ENCODE results near the gene TBL1Y.
A peak's percentile ranks its signal among the peaks of the same experiment; 100 is the strongest.
"Not testable (repeated sequence)": the region's sequence is repeated elsewhere in the genome, so short reads cannot be mapped to it uniquely, and the experiment has no call there.

TBL1Y gene

DNA sequence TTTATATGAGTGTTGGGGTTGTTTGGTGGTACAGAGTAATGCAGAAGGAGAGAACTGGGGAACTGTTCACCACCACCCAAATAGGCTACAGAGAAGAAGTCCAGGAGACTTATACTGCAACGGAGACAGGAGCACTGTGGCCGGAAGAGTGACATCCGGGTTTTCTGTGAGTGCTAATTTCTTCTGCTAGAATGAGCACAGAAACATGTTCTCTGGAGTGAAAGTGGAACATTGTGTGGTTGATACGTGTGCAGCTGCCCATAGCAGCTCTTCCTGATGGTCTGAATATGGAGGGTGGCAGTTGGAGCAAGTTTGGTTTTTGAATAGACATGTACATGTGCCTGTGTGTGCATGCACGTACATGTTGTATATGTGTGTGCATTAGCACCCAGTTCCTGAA is 67.3 kb downstream of the TBL1Y start:
- no peak for DNase-seq

DNA sequence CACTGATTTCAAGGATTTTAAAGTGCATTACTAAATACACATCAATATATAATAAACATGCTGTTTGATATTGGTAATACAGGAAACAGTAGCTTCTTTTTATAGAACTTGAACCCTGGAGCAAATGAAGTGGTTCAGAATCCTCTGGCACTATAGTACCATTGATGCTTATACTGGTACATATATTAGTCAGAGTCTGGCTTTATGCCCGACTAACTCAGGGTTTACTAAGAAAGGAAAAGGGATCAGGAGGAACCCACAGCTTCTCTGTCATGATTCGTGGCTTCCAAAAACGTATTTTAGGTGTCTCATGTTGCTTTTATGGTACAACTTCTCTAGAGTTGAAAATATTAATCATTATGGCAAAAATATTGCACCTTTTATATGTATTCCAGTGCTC is 72.7 kb downstream of the TBL1Y start:
- no peak for DNase-seq

DNA sequence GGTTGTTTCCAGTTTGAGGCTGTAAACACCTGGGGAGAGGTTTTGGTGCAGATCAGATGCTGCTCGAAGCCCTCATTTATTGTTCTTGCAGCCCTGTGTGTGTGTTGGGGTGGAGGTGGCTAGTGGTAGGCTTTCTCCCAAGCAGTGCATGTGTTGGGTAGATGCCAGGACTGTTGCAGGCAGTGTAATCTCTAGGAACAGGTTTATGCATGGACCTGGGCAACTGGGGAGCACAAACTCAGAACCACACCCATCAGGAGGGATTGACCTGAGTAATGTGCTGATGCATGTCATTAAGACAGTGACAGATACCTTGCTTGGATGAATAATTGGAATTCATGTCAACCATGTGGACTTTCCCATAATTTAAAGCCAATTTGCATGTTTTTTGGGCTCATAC is 77.3 kb downstream of the TBL1Y start:
- DNase-seq, result no peak

DNA sequence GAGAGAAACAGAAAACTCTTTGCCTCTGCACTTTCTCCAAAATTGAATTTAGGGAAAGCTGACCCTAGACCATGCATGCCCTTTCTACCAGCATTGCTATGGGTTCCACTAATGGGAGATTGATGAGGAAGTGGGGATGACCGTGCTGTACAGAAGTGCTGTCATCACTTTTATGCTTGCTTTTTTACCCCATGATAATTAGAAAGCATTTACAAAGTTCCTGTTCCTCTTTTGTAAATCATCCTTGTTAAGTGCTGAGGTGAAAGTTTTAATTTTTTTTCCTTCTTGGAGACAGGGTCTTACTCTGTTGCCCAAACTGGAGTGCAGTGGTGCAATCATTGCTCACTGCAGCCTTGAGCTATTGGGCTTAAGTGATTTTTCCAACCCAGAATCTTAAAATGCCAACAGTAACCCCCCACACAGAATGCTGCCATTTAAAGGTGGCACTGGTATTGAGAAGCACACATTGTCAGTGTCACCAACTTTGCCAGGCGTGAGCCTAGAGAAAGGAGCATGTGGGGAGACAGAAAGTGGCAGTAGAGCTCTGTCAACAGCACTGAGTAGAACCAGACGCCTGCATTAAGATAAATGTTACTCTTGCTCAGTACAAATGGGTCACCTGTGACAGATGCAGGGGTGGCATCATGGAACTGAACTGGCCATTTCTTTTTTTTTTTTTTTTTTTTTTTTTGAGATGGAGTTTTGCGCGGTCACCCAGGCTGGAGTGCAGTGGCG is 79.6 kb downstream of the TBL1Y start:
- no peak for DNase-seq

DNA sequence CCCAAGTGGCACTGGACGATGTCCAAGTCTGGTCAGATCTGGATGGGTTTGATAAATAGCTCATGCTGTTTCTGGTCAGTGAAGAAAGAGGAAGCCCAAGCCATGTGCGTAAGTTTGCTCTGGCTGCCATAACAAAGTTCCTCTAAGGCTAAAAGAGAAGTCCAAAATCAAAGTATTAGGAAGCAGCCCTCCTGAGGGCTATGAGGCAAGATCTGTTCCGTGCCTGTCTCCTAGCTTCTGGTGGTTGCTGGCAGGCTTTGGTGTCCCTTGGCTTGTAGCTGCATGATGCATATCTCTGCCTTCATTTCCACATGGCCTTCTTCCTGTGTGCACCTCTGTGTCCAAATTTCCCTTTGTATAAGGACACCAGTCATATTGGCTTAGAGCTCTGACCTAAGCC is 81.5 kb downstream of the TBL1Y start:
- DNase-seq, result no peak

DNA sequence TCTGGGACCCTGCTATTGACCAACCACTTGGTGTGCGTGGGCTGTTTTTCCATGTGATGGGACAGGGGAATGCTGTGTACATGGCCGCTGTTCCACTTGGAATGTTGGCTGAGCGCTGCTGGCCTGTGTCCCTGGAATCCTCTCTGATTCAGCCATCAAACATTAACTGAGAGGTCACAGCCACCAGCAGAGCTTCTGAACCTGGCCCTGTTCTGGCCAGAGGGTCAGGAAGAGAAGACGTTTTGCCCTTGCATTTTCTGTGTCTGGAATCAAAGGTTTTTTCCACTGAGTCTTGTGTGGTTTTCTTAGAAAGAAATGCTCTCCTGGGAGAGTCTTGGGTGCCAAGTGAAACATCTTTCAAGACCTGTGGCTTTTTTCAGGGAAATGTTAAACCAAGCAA is 85.5 kb downstream of the TBL1Y start:
- no peak for DNase-seq

DNA sequence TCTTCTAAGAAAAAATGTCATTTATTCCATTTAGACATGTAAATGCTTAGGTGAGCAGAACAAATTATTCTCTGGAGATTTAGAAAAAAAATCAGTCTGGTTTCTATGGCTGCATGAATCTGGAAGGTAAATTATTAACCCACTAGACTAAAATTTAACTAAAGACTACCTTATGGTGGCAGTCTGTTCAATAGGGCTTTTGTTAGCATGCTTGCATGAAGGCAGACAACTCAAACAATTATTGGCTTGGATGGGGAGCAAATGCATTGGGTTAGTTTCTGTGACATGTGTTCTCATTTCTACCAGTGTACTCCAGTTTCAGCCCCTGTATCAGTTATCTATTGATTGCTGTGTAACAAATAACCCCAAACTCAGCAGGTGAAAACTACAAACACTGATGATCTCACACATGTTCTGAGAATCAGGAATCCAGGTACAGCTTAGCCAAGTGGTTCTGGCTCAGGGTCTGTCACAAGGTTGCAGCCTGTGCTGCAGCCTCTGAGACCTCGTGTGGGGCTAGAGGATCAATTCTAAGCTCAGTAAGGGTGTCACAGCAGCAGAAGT is 87.1 kb downstream of the TBL1Y start:
- no peak for DNase-seq

DNA sequence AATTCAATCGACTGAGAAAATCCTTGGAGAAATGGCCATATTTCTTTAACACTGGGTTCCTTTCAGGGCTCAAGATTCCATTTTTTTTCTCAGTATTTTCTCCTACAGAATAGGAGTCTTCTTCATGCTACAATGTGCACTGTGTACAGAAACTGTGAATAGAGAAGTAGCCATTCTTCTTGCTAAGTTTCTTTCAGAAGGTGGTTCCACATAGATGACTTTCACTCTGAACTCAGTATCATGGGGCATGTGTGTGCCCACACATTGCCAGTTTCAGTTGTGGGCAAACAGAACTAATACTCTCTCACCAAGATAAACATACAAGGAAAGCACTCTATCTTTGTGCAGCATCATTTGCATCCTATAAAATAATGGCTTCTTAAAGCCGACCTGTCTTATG is 89.4 kb downstream of the TBL1Y start:
- no peak for DNase-seq

DNA sequence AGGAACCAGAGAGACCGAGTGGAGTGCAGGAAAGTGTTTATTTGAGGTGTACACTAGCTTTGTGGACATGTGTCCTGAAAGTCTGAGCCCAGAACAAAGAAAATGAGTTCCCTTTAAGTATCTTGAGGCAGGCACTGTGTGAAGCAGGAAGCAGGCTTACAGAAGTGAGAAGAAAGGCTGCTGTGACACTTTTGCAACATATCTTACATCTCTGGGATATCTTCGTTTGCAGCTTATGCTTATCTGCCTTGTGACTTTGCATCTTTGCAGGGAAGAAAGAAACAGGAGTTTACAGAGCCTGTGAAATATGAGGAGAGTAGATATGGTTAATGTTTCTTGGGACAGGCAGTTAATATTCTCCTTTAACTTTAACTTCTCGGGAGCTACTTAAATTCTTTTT is 92.1 kb downstream of the TBL1Y start:
- no peak for DNase-seq

DNA sequence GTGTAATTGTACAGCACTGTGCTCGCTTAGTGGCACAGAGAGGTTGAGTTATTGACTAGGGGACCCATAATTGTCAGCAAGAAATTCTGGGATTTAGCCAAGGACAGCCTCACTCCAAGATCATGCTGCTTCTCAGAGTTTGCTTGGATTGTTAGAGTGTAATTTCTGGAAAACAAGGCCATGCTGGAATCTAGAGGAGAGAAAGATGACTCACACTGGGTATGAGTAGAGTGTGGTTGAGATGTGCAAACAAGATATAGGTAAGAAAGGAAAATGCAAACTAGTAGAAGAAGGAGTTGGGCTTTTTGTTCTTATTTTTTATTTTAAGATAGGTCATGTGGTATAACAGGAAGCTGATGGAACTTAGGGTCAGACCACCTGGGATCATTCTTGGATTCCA is 97.4 kb downstream of the TBL1Y start:
- no peak for DNase-seq

DNA sequence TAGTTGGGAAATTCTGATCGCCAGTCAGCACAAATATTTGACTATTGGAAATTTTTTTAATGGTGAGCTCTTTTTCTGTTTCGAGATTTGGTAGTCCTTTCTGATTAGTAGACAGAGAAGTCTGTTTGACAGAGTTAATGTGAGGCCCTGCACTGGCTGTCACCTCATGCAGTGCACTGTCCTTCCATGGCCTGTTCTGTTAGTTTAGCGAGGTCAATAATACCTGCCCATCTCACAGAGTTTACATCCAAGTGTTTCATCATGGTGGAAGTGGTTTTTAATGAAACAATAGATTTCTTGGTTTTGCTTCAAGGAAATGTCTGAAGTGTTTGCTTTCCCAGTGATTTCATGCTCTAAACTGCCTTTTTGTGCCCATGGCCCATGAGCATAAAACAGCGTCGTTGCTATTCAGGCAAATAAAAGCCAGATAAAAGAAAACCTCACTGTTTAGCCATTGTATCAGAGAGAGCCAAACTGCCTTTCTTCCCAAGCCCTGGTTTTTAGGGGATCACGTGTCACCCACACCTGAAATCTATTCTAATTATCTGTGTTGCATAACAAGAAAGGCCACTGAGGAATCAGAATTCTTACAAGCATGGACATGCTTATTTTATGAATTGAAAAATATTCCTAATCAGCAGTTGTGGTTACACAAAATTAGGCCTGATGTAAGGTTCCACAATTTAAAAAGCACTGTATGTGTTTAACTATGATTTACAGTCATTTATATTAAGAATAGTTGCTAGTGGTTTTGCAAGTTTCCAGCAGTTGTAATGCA is 98.3 kb downstream of the TBL1Y start:
- DNase-seq, result no peak

DNA sequence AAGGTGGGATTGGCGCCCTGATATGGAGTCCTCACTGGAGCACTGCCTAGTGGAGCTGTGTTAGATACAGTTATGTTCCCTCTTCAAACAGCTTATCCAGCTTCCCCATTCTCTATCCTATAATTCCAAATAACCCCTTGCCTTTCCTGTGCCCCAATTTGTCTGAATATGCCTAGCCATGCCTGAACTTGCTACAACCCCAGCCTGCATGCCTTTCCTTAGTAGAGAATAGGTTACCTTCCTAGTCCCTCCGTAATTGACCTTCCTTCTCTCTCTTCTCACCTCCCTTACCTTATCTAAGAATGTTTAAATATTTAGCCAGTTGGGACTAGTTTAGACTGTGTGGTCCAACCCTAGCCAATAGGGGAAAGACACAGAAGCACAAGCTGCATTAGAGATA is 102.6 kb downstream of the TBL1Y start:
- DNase-seq, result no peak

DNA sequence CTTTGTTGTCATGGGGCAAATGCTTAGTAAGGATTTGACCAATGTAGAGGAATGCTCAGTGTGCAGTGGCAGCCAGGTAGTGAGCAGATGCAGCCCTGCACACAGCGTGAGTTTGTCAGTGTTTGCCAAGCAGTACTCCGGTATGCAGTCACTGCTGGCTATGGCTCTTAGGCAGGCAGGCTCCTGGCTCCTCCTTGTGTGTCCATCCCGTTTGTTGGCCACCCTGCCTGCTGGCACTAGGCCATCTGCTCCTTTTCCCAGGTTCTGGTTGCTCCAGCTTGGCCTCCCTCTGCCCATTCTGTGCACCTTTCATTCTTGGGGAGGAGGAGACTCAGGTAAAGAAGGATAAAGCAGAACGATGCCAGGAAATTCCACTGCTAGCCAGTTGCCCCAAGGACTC is 106.0 kb downstream of the TBL1Y start:
- DNase-seq, result no peak

DNA sequence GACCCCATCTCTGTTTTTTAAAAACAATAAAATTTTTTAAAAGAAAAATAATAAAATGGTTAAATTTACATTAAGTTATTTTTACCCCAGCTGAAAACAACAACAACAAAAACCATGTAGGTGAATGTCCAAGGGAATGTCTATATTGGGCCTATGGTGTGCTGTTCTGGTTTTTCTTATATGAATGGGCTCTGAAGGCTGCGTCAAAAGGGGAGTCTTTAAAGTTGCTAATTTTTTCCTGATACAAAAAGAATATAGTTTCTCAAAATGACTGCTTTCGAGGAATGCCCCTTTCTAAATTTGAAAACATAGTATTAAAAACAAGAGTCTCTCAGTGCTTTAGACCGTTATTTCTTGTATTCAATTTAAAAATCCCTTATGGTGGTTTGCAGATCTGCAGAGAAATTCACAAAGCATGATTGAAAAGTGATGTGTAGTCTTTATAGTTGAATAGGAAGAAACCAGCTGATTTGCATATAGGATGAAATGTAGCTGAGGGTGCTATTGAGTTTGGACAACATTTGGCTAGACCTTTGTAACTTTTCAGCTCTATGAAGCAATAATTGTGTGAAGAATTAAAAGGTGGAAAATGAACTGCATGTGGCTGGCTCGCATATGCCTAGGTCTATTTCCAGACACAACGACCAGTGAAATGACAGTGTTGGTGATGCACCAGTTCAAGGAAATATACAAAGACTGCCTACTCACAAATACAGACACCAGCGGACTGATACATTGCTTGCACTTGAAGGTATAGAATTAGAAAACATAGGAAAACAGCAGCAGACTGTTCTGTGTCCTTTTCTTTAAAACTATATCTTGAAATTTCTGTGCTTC is 107.0 kb downstream of the TBL1Y start:
- no peak for DNase-seq

DNA sequence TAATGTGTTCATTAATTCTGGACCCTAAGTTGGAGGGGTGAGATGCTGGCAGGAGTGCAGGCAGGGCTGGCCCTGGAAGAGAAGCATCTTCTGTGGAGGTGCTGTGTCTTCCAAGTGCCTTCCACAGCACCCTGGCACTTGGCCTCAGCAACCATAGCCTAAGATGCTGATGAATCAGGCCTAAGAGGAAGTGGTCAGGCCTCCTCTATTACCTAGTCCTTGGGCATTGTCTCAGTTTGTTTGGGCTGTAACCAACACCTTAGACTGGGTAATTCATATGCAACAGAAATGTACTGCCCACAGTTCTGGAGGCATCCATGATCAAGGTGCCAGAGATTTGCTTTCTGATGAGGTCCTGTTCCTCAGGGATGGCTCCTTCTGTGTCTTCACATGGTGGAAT is 128.5 kb downstream of the TBL1Y start:
- DNase-seq, result no peak

DNA sequence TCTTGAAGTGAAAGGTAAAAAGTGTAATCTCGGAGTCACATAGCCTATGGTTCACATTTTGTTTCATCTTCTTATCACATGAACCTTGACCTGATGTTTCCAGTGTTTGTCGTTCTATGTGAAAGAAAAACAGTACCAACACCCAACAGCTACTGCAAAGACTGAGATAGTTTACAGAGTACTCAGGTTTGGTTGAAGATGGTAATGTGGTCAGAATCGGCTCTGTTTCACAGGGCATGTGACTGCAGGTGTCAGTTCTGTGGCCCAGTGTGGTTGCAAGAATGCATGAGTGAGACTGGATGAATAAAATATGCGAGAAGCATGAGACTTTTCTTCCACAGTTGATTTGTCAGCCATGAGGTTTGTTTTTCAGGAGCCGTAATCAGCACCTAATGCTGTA is 130.2 kb downstream of the TBL1Y start:
- DNase-seq, result no peak

DNA sequence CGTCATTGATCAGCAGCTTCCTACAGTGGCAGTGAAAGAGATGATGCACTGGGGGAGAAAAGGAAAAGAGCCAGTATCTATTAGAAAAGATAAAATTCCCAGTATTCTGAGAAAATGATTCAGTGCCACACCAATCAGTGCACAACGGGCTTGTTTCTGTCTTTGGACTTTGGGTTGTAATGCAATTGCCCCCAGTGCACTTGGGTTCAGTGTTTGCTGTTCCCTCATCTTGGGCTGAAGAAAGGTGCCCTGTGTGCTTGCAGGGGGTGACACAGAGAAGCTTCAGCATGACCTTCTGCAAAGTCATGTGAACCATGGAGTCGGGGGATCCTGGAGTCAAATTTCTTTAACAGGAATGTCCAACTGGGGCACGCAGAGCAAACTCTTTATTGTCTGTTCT is 131.5 kb downstream of the TBL1Y start:
- DNase-seq, result no peak

DNA sequence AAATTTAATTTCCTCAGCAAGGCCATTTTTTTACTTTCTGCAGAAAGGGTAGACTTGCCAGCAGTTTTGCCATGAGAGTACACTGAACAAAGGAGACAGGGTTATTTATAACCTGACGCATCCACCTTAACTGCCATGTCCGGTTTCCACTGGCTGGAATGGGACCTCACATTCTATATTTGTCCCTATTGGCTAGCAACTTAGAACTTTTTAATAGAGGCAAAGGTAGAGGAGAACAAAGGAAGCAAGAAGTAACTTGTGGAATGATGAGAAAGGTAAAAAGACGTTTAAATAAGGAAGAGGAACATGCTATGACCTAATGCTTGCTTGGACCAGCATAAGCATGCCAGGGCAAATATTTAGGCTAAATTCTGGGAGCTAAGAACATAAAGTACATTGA is 142.0 kb downstream of the TBL1Y start:
- DNase-seq, result not testable (repeated sequence)

DNA sequence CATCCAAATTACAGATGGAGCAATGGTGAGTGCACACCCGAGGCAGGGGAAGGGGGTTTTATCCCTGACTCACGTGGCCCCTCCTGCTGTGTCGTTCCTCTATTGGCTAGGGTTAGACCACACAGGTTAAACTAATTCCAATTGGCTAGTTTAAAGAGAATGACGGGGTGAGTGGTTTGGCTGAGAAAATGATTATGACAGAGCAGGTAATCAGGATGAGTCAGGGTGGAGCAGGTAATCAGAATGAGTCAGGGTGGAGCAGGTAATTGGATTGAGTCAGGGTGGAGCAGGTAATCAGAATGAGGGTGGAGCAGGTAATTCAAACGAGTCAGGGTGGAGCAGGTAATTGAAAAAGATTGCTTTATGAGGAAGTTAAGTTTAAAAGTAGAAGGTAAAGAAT is 146.4 kb downstream of the TBL1Y start:
- DNase-seq, result no peak

DNA sequence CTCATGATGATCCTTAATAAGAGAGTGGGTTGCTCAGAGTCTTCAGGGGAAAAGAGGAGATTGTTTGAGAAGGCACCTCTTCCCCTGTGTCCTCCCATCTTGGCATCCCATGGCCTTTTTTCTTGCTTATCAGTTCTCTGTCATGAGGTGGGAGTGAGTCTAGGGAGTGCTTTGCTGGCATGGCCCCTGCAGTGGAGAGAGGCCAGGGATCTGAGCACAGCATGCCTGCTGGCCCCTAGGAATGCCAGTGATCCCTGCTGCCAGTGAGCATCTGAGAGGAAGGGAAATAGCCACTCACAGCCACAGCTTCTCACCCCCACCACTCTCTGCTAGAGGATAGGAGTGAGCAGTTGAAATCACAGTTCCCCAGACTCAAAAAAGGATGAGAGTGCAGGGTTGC is 168.2 kb downstream of the TBL1Y start:
- DNase-seq, result no peak

DNA sequence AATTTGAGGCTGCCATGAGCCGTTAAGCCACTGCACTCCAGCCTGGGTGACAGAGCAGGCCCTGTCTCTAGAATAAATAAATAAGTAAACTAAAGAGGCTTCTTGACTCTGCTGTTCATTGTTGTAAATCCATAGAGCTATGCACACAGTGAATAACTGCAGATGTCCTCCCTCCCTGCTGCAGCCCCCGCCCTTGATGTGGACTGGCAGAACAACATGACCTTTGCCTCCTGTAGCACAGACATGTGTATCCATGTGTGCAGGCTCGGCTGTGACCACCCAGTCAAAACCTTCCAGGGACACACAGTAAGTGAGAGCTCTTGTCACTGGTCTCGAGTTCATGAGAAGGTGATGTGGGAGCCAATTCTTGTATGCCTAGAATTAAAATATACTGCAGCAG is 170.1 kb downstream of the TBL1Y start:
- DNase-seq, result not testable (repeated sequence)

DNA sequence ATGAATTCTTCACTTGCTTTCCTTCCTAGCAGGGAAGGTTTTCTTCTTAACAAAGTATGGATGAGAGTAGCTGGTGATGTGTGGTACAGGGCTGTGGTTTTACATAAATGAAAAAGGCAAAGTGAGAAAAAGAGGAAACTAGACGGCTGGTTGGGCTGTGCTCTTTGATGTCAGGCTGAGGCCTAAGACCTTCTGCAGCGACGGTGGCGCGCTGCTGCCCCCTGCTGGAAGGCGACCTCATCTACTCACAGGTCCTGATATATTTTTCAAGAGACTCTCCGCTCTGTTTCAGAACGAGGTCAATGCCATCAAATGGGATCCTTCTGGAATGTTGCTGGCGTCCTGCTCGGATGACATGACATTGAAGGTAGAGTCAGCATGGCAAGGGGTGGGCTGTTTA is 175.1 kb downstream of the TBL1Y start:
- peak; percentile 65 for DNase-seq

DNA sequence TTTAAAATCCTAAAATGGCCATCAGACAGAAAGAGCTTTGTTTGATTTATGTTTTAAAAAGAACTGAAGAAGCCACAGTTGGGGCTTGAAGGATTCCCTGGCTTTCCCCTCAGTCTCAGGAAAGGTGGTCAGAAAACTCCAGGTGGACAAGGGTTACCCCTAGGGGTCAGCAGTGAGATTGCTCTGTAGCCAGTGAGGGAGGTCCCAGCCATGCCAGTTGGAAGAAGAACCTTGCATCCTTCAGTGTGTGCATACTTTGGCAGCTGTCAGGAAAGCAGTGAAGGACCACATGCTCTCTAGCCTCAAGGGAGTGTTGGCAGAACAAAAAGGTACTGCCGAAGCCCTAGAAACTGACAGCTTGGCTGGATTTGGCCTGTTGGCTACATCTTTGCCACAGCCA is 182.3 kb downstream of the TBL1Y start:
- DNase-seq, result no peak

DNA sequence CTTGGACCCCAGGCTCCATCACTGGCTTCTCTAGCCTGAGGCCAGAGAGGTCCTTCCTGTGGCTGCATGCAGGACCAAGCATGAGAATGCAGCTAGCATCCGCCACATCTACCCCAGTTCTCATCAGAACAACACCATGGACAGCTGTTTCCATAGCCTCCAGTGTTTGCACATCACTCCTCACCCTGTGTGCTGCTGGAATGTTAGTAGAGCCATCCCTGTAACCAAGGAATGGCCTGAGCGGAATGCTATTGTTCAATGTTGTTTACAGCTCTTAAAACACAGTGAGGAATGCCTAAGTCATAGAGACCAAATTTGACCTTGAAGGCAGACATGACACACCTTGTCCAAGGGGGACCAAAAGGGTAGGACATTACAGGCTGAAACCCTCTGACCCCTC is 183.9 kb downstream of the TBL1Y start:
- no peak for DNase-seq

Measured in activated effector memory CD4-positive, alpha-beta T cell treated with Interleukin-2 at 50 U/mL for 16 hours (primary cell).